GM12864 (cell line): ENCODE measurements around the gene CDC42EP1.

ENCODE experiments used
- DNase-seq: peaks from one replicate; pipeline ENCODE4 v3.0.0-alpha.2; 2011; ENCODE audit warnings: low read depth
- H3K4me3 ChIP-seq: 2 replicates; pipeline ENCODE4 v1.5.1; 2011; ENCODE audit warnings: mild to moderate bottlenecking, low read depth, low read length, control low read depth
- CTCF ChIP-seq: IDR thresholded peaks from 2 replicates; pipeline ENCODE4 v1.5.1; 2011; ENCODE audit warnings: low read depth, mild to moderate bottlenecking, moderate library complexity, low read length, control low read depth, inconsistent platforms; ENCODE audit errors: missing control alignments

Gene CDC42EP1

GRCh38 chr22:37518509-37519267, 41.6 kb upstream of the CDC42EP1 start:
- DNase-seq: no peak
- no peak overlapping the region for H3K4me3 ChIP-seq
- no peak for TF ChIP-seq CTCF

DNA sequence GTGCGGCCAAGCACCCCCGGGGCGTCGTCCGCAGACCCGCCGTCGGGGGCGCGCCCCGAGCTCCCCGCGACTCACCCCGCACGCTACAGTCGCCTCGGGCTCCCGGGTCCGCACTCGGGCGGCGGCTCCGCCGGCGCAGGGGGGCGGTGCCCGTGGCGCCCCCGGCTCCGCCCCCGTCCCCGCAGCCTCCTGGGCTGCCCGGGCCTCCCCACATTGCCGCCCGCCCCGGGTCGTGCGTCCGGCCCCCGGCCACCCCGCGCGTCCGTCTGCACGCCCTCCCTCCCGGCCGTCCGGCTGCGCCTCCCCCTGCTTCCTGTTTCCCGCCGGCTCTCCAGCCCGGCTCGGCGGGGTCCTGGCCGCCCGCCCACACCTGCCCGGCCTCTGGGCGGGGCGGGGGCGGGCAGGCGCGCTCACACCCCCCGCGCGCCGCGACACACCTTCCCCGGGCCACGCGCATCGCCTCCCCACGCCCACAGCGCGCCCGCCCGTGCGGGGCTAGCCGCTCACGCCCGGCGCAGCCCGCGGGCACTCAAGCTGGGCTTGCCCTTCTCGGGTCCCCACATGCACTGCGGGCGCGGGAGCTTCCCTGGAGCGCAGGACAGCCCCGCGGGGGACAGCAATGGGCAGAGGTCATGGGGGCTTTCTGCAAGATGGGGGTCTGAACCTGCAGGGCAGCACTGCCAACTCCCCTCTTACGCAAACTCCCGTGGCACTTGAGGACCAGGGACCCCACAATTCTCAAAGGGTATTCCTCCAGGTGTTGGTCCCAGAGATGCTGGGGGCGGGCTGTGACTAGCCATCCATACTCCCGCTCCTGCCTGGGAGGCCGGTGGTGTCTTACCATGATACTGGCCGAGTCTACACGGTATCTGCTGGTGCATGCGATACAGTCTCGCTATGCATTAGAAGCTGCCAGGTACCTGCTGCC, 40.7 kb upstream of the CDC42EP1 start, which contains the start of gene CARD10:
Gene CARD10 (minus strand): TSS at position 148 of the 928 bp plus-strand sequence. CDS start 215 bp downstream, outside the sequence.
- DNase-seq: no peak
- no peak within 1 kb of the TSS for H3K4me3 ChIP-seq
- no peak for TF ChIP-seq CTCF

DNA sequence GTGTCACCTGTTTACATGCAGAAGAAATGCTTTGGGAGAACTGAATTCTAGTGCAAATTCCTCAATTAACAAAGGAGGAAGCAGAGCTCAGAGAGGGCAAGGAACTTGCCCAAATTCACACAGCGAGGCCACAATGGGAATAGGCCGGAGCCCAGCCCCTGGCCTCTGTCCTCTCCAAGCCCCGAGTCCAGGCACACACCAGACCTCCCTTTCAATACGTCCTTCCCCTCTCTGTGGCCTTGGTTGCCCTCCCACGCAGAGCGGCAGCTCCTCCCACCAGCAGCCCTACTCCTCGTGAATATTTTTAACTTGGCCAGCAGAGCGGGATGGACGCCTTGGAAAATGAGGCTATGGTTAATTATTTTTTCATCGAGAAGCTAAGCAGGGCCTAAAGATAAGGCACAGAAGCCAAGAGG, 39.5 kb upstream of the CDC42EP1 start:
- no peak overlapping the region for H3K4me3 ChIP-seq
- TF ChIP-seq CTCF: no peak
- DNase-seq: no peak

DNA sequence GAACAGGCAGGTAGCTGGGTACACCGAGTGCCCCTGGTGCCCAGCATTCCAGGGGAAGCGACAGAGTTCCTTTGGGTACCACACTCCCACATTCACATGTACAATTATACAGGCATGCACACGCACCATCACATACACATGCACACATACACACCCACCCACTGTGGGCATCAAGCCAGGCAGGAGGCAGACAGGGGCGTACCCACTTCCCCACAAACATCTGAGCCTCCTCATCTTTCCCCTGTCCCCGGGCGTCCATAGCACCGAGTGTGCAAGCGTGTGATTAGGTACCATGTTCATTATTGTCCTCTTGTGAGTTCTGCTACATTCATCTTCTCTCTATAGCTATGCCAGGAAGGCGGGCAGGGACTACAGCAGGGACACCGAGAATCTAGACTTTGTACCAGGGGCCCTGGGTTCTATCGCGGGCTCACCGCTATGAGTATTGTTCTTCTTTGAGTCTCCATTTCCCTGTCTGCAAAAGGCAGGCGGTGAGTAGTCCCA, 39.0 kb upstream of the CDC42EP1 start:
- DNase-seq: no peak
- no peak overlapping the region for H3K4me3 ChIP-seq
- TF ChIP-seq CTCF: no peak

GRCh38 chr22:37522482-37522881, 37.8 kb upstream of the CDC42EP1 start:
- DNase-seq: no peak
- H3K4me3 ChIP-seq: no peak overlapping the region
- no peak for TF ChIP-seq CTCF

GRCh38 chr22:37525073-37525745, 35.1 kb upstream of the CDC42EP1 start:
- no peak overlapping the region for H3K4me3 ChIP-seq
- no peak for DNase-seq
- TF ChIP-seq CTCF: no peak
